HG02973 (cell line): ENCODE data around the gene TCF4.
A peak's percentile ranks its signal among the peaks of the same experiment; 100 is the strongest.

Source experiments
- ATAC-seq: cut with Tn5 transposase; IDR thresholded peaks from one replicate; pipeline ENCODE4 v1.9.1; 2021; ENCODE audit warnings: moderate library complexity; ENCODE audit not compliant: unreplicated experiment

The TCF4 gene

DNA sequence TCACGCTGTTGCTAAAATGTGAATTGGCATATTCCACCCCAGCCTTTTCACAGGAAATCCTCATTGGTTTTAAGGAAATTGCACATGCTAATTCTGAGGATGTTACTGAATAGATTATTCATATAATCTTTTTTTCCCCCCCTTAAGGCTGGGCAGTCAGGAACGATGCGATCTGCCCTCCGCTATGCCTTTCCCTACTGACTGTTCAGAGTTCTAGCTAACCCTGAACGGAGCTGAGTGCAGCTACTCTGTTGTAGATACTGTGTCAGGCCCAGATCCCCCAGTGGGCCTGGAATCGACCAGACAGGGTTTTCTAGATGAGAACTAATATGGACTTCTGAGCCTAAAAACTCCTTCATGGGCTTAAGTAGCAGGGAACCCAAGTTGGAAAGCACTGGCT lies 192.2 kb downstream of the TCF4 start:
- no peak for ATAC-seq

DNA sequence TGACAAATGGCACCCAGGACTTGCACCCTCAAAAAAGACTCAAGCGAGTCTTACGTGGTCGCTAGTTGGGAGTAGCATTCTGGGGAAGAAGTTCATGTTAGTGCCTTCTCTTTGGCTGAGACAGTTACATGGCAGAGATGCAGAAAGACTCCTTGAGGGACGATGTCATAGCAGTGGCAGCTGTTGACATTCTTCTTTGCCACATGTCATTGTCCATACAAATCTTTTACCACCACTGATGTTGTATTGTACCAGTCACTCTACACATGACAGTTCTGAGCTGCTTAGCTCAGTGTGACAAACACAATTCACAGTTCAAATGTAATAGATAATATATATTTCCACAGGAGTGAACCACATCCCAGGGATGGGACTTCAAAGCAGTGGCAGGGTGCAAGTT lies 197.1 kb downstream of the TCF4 start:
- ATAC-seq, result no peak

DNA sequence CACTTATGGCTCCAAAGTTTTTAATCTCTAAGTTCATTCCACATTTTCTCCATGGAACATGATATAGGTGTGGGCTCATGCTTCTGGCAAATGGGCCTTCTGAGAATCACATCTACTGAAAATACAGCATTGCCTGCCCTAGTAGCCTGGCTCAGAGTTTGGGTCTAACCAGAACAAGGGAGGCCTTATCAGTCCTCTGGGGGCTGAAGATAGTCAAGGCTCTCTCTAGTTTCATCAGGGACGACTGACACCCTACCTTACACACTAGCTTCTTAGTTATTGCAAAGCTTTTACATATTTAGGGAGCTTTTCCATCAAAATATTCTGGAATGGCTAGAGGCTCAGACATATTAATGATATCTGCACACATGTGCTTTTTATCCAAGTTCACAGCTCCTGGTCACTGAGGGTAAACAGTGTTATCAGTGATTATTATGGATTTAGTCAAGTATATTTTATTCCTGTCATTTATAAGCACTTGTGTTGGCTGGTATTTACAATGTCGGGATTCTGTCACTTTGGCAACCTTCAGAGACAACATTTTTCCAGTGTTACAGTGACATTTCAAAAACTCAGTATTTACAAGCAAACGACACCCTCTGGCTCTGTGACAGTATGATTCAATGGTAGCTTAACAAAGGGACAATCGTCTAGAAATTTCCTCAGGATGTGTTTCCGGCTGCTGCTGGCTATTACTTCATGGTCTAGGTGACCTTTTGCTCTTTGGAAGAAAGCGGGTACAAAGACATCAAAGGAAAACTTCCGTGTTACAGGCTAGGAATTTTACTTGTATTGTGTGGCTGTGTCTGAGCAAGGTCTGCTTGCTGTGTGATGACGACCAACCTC lies 200.6 kb downstream of the TCF4 start:
- no peak for ATAC-seq

DNA sequence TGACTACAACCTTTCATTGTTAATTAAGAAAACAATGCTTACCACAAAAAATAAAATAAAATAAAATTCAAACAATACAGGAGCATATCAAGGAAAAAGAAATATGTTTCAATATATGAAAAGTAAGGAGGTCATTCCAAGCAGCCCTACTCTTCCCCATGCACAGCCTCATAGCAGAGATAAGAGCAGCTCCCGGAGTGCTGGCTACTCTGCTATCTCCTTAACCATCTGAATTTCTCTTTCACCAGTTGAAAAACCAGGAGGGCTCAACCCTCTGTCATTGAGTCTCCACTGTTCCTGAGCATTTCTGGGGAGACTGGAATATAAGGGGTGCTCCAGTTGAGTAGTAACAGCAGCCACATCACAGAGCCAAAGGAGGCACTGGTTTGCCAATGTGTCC lies 201.4 kb downstream of the TCF4 start:
- no peak for ATAC-seq

DNA sequence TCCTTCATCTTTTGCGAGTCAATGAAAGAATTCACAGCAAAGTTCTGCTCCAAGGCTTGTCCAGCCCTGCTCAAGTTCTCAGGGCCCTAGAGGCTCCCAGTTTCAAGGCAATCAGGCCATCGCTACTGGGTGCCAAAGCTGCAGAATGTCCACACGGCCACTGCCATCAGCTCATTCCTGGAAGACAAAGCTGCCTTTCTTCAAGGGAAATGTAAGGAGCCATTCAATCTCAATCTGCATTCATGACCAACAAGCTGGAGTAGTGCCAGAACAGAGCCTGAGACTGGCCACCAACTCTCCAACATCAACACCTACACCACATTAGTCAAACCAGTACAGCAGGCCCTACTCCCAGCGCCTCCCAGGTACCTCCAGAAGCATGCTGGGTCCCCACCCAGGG lies 202.2 kb downstream of the TCF4 start:
- no peak for ATAC-seq

DNA sequence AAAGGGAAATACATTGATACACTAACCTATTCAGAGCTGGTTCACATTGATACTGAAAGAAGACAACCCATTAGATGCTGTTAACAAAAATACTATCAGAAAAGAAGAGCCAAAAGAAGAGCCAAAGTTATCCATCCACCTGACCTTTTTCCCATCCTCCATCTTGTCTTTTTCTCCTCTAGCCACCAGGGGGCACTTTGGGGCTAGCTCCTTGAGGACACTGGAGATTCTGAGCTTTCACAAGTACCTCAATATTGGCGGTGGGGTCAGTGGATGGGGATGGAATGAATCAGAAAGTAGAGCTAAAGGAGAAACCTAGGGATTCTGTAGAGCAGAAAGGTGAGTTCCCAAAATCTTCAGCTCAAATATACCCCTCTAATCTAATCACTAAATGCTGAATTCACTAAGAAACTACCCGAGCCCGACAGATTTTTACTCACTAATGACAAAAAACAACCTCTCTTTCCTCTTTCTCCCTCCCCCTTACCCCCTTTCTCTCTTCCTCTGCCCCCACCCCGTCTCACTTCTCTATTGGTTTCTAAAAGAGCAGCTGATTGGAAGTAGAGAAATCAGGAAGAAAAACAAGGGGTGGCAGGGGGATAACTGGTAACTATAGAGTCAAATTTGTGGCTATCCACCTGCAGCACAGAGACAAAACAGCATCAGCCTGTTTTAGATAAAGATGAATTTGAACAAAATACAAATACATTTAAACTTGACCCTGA lies 203.3 kb downstream of the TCF4 start:
- no peak for ATAC-seq

DNA sequence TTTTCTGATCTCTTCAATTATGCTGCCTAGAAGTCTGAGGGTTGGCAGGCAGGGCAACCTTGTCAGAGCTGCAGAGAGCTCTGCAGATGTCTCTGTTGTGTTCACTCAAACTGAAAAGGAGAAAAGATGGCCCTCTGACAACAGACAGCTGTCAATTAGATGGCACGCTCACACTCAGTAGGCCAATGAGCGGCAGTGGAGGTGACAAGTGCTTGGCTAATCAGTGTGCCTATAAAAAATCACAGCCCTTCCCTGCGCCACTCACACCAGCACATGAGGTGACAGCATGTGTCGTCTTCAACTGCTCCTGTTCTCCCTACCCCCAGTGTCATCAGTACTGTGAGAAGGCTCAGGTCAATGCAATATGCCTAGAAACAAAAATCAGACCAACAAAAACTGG lies 203.9 kb downstream of the TCF4 start:
- ATAC-seq, result no peak

DNA sequence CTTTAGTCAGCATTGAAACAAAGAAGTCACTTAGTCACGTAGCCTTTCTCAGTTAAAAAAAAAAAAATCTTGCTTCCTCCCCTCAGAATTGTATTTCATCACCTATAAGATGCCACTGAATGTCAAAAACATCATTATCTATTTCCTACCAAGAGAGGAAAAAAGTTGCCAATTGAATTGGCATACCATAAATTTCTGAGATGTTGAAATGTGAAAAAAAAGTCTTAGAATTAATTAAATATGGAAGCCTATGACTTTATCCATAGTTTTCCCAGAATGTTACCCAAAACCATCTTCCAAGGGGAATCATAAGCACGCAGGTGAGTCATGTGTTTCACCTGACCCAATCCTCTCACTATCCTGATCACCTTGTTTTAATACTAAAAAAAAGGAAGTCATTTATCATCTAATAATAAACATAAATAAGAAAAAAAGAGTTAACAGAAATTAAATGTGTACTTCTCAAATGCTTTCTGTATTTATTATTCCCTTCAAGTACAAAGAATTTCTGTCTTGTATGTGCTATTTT lies 205.7 kb downstream of the TCF4 start:
- ATAC-seq, result no peak

DNA sequence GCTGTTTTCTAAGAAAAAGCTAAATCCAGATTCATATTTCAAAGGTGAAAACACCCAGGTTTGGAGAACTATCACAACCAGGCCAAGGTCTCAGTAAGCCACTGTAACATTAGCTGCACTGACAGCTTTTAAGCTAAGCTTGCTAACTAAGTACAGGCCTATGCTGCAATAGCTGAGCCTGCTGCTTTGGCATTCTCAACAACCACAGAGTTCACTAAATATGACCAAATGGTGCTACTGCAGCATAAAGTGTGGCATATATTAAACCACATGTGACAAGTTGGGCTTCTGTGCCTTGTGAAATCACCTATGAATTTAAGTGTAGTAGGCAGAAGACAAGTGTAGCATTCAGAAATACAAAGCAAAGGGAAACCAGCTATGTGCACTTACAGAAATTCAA lies 206.7 kb downstream of the TCF4 start:
- ATAC-seq, result no peak

DNA sequence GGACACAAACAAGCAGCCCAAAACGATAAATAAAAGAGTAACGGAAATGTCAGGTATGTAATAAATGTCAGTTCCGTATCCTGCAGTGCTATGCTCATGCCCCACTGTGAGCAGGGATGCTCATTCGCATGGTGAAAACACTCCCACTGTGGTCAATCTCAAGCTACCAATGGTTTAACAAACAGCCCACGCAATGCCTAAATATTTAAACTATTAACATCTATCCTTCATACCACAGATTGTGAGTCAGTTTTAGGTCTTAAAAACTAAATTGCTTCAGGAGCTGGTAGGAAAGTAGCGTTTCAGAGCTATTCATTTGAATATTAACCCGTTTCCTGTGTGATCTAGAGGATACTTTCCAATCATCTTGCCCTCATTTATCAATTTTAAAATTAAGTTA lies 207.4 kb downstream of the TCF4 start:
- no peak for ATAC-seq

DNA sequence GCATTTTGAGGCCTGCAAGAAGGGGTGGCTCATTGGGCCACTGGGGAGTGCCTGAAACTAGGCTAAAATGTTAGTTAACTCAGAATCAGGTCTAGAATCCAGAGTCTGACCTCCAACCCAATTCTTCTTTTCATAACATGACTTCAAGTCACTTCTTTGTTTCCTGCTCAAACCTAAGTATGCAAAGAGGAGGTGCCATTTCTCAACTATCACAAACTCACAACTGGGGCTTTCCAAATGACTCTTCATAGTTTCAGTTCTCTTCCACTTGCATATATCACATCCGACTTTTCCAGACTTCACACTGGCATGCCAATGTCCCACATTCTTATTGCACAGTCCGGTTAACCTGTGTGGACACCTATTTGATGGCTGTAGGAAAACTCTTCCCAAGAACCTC lies 211.6 kb downstream of the TCF4 start:
- peak; percentile 96 for ATAC-seq

DNA sequence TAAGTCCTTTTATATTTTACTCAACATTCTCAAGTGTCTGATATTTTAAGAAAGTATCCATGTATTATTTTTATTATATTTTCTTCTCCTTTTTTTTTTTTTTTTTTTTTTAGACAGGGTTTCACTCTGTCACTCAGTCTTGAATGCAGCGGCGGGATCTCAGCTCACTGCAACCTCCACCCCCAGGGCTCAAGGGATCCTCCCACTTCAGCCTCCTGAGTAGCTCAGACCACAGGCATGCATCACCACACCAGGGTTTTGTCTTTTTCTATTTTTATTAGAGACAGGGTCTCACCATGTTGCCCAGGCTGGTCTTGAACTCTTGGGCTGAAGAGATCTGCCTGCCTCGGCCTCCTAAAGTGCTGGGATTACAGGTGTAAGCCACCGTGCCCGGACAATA lies 212.1 kb downstream of the TCF4 start:
- no peak for ATAC-seq

DNA sequence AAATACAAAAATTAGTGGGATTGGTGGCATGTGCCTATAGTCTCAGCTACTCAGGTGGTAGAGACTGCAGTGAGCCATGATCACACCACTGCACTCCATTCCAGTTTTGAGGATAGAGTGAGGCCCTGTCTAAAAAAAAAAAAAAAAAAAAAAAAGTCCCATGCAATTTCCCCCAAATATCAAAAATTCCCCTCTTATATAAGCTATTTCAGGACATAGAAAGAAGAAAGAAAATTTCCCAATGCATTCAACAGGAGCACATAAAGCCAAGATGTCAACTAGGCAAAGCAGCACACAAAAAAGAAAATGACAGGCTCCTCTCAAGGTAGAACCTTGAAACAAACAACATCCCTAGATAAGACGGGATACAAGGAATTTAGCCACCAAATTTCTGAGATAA lies 213.3 kb downstream of the TCF4 start:
- no peak for ATAC-seq

DNA sequence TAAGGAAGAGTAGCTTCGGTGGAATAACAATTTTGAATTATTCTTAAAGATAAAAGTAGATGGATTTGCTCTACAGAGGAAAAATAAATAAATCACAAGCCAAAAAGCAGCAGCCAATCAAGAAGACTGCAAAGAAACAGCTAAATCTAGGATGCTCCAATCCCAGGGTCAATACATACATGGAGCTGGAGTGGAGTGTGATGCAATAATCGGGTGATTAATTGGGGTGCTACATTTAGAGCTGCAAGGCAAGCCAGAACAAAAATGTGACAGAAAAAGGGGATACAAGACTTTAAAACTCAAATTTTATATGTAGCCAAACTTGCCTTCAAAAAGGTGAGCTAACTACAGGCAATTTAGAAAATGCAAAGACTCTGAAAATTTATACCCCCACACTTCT lies 215.8 kb downstream of the TCF4 start:
- ATAC-seq, result no peak

DNA sequence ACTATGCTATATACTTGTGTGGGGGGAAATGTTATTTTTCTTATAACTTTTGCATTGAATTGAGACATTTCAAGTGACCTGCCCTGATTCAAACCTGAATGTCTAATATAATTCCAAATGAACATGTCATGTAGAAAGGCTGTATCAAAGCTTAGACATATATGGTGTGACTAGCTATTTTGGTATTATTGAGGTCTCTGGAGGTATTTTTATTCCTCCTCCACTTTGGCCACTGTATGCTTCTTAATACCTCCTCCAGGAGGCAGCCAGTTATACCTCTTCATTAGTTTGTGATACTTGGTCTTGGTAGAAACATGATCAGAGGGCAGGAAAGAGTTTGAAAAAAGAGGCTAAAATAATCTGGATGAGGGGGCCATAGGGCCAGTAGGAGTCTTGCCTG lies 217.1 kb downstream of the TCF4 start:
- no peak for ATAC-seq

DNA sequence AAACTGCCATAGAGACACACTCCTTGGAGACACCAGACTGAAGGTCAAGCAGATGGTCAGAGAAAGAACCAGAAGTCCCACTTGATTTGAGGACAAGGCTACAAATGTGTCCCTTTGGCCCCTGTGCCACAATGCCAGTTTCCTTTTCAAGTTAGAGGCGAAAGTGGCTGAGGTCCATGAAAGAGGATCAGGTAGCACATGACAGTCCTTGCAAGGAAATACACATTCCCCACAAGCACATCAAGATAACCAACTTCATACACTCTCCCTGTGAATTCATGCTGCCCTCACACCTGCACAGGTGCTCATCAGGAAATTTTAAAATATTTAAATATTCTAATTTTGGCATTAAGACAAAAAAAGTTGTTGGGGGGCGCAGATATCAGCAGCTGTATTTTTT lies 218.6 kb downstream of the TCF4 start:
- no peak for ATAC-seq

DNA sequence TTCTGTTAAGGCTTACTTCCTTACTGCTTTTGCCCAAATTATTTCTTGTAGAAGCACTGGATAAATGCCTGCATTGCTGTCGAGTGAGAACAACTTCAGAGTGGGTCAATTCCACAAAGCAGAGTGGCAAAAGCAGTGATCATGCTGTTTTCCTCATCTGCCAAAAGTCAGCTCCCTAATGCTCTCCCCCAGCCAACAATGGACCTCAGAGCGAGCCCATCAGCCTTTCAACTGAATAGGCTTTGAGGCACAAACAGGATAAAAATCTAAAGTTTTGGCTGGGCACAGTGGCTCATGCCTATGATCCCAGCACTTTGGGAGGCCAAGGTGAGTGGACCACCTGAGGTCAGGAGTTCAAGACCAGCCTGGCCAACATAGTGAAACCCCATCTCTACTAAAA lies 222.7 kb downstream of the TCF4 start:
- ATAC-seq, result no peak

DNA sequence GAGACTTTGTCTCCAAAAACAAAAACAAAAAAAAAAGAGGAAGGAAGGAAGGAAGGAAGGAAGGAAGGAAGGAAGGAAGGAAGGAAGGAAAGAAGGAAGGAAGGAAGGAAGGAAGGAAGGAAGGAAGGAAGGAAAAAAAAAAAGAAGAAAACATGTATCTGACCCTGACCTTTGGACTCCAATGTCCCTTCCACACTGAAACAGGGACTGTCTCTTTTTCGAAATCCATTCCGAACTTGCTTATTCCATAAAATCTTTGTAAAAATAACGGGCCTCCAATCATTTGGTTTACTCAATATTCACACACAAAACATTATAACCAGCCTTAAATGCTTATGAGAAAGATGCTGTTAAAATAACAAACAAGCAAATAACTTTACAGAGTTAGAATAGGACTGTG lies 225.7 kb downstream of the TCF4 start:
- no peak for ATAC-seq

DNA sequence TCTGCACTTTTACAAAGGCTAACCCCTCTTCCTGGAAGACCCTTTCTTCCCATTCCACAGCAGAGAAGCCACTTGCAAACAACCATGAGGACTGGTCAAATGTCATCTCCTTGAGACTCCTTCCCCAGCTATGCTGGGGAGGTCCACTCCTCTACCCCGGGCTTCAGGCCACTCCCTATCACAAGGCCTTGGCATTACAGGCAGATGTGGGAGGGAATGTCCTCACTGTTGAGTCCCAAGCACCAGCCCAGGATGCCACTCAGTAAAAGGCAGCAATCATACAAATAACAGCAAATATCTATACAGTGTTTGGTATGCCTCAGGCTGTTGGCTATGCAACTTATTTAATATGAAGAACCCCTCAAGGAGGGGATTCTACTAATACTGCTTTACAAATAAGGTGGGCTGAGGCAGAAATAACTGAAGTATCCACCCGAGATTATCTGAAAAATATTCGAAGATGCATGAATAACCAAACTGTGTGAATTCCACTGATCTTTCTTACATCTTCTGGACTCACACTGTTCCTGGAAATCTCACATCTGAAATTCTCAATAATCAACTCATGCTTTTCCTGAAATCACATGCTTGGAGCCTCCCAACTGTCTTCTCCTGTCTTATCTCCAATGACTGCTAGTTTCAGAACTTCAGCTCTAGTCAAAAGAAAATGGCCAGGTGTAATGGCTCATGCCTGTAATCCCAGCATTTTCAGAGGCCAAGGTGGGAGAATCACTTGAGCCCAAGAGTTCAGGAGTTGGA lies 226.3 kb downstream of the TCF4 start:
- ATAC-seq, result no peak

DNA sequence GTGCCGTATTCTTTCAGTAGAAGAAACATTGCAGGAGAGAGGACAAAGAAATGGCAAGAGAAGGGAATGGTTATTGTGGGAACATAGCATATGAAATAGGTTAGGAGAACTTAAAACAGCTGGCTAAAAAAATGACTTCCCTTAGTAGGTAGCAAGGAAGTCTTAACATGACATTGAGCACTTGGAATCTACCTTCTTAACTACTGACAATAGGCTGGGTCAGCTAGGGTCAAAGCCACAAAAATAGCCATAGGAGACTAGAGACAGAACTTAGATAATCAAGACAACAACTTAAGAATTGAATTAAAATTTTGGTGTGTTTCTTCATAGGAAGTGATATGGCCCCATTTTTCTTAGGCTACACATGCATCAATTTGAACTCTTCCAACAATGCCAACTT lies 227.9 kb downstream of the TCF4 start:
- ATAC-seq, result no peak

DNA sequence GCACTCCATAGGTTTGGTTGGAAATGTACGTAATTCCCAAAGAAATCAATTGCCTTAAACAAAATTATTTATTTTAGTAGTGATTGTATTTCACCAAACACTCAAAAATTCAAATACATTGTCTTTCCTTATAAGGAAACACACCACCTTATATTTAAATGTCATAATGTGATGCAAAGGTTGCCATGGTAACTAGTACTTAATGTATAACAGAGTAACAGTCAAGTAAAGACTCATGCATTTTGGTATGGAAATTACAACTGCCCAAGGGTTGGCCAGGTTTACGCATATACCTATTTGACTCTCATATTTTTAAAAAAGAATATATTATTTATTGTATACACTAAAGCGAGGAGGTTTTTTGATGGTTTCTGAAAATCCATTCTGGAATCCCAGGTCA lies 231.2 kb downstream of the TCF4 start:
- no peak for ATAC-seq

DNA sequence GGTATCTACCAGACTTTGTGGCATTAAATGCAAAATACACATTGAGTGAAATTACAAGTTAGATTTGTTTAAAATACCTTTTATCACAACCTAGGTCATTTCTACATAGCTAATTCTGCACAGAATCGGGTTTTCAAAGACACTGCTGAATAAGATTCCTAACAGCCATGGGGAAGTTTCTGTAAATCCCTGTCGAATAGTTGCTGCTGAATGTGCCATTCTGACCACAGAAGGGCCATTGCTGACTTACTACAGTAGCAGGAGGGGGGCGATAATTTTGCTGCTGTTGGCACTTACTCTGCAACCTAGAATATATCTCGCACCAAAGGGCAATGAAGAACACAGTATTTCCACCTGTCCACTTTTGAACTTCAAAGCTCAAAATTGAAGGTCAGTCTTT lies 232.8 kb downstream of the TCF4 start:
- ATAC-seq, result no peak
